Stimulated activated CD8-positive, alpha-beta memory T cell treated with anti-CD3 and anti-CD28 coated beads, Interleukin-4, amount 100 ng/mL, for 1 hour (primary cell): ENCODE results near the gene ASPG.

Experiments
- DNase-seq, 2 donors: peaks; one replicate each; pipeline ENCODE4 v3.0.0-alpha.2; 2020; ENCODE audit warnings: low read depth in 2 of 2, low spot score in 1 of 2

Gene ASPG

DNA sequence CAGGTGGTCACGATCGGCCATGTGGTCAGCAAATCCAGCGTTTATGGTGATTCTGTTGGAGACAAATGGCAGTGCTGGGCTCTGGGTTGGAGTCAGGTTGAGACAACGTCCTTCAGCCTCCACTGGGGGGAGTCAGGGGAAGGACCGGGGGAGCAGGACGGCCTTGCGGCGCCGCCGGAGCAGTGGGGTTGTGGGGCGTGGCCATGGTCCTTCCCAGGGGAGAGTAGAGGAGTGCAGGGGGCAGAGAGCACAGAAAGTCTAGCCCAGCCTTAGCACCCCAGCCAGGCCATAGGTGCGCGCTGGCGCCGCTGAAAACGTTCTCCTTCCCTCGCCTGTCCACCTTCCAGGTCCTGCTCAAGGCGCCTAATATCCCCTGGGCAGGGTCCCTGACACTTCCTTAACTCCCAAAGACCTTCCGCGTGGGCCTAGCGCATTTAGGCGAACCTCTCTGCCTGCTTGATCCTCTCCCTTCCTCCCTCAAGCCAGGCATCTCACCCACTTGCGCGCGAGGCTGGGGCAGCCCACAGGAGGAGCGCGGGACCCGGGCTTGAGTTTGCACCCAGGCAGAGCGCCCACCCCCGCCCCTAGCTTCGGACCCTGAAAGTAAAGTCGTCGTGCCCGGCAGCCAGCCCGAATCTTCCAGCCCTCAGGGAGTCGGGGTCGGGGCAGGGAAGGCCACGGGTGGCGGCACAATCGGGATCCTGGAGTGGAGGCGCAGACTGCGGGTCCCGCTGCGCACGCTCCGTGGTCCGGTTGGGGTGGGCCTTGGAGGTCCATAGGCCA is 49.8 kb downstream of the ASPG start:
- no peak for DNase-seq

DNA sequence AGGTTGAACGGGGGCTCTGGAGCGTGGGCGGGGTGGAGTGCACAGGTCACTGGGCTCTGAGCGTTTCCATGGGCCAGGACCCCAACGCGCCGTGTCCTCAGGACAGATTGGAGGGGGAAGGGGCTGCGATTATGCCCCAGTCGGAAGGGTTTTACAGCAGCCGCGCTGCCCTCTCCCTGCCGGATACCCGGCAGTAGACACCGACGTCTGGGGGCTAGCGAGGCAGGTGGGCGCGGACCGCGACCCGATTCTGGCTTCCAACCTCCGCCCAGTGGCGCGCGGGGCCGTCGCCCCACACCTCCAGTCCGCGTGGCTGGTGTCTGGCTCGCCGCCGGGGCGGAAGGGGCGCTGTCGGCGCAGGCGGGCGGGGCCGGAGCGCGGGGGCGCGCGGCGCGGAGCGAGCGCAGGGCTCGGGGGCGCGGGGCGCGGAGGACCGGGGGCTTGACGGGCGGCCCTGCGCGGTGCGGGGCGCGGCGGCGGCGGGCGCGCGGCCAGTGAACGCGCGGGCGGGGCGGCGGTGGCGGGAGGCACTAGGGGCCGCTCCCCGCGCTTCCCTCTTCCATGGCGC is 50.5 kb downstream of the ASPG start:
- DNase-seq = no peak

- DNase-seq = no peak
These were observed 51.2 kb downstream of the ASPG start for GRCh38 chr14:104136472-104137296.

DNA sequence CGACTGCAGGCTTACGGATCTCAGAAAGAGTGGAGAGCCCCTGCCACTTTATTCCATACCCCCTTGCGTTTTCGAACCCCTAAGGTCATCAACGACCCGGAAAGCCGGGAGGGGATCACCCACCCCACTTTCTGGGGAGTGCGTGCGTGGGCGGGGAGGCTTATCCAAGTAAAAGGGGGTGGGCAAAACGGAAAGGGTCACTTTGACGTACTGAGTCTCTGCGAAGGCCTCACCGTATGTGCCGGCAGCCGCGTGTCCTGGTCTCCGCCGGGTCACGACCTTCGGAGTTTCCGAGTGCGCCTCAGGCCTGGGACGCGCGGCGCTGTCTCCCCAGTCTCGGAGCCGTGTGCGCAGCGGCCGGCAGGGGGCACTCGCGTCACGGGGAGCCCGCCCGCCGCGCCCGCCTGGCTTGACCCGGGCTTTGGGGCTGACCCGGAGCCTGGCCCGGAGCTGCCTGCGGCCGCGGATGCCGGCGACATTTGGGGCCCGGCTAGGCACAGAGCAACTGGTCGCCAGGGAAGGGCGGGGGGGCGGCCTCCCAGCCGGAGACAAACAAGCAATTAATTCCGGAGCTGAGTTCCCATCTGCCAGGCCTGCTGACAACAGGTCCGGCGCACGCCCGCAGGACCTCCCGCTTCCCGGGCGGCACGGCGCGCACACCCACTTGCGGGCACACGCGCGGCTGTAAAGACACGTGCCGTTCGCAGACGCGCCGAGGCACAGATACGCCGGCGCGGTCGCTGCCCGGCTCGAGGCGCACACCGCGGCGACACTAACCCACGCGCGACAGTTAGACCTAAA is 52.0 kb downstream of the ASPG start:
- peak; percentile 5 to 25 for DNase-seq

- DNase-seq = no peak
These were observed 52.7 kb downstream of the ASPG start, which contains the start of gene KIF26A for GRCh38 chr14:104138098-104138717. Gene KIF26A (plus strand): TSS chr14:104138587. CDS start chr14:104138723, 136 bp downstream.

- DNase-seq = no peak
These were observed 53.4 kb downstream of the ASPG start for GRCh38 chr14:104138718-104139459.

DNA sequence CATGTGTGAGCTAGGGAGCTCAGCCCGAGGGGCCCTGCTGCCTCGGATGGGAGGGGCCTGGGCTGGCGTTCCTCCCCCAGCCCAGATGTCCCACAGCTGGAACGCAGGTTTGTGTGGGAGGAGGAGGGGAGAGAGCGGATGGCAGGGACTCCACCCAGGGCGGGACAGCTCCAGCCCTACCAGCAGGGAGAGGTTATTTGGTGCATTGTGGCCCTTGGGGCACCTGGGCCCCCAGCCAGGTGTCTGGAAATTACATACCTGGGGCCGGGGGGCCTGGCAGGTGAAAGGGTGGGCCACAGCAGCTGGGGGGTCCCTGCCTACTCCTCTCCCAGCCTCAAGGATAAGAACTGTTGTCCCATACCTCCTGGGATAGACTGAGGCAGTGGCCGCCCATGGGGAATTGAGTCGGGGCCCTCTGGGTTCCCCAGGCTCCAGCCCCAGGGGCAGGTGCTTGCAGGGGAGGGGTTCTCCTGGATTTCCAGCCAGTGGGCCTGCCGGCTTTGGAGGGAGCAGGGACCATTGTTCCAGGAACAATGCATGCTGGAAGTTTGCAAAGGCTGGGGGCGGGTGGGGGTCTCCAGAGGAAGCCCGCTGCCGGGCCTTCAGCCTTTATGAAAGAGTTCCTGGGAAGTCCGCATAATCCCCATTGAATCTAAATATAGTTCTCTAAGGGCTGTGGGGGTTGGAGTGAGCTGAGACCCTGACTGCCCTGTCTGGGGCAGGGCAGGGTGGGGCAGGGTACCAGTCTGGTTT is 54.1 kb downstream of the ASPG start:
- DNase-seq = no peak

DNA sequence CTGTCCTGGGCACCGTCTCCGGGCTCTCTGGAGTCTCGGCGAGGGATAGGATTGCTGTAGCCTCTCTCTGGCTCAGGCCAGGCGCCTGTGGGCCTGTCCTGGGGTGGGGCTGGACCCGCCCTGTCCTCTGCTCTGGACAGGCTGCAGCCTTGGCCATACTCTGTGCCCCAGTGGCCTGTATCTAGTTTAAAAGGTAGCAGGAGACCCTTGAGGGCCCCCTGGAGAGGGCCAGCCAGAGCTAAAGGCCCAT is 54.6 kb downstream of the ASPG start:
- no peak for DNase-seq

GRCh38 chr14:104140463-104141331 is 55.2 kb downstream of the ASPG start:
- no peak for DNase-seq

DNA sequence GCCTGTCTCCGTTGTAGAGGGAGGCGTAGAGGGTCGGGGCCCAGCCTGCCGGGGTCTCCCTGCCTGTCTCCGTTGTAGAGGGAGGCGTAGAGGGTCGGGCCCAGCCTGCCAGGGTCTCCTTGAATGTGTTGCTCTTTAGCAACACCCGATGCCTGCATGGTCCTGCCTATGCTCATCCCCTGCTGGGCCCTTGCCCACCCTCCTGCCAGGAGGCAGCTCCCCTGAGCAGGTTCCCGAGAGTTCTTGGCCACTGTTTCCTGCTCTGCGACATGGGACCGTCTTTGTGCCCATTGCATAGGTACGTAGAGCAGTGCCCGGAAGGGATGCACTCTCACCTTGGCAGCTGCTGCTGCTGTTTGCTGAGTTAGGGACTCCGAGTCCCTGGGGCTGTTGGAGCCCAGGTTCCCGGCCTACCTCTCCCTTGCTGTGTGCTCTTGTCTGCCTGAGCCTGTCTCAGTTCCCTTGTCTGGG is 56.2 kb downstream of the ASPG start:
- DNase-seq = no peak

DNA sequence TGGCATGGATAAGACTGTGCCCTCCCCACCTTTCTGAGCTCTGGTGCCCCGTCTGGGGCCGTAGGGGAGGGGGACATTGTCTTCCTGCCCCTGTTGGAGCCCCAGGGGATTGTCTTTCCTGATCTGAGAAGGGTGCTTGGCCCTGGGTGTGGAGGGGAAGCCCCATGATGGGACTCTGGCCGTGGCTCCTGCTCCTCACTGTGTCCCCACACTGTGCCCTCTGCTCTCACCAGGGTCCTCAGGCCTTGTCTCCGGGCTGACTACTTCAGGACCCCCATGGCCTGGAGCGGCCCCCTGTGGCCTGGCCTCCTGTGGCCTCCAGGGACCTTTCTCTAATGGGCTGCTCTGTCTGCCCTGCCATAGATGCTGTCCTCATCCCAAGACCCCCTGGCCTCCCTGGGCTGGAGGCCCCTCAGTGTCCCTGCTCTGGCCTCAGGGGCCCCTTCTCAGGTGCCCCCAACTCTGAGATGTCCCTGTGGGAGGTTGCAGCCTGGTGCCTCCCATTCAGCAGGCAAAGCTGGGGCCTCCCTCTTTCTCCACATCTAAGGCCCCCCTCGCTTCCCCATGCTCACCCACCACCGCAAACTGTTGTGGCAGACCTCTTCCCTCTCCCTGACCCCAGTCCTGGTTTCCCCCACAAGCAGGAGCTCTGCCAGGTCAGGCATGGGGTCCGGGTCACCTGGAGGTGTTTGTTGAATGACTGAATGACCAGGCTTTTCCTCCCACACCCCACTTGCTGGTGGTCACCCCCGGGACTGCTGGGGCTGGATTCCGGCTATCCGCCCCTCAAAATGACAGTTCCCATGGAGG is 56.8 kb downstream of the ASPG start:
- no peak for DNase-seq

DNA sequence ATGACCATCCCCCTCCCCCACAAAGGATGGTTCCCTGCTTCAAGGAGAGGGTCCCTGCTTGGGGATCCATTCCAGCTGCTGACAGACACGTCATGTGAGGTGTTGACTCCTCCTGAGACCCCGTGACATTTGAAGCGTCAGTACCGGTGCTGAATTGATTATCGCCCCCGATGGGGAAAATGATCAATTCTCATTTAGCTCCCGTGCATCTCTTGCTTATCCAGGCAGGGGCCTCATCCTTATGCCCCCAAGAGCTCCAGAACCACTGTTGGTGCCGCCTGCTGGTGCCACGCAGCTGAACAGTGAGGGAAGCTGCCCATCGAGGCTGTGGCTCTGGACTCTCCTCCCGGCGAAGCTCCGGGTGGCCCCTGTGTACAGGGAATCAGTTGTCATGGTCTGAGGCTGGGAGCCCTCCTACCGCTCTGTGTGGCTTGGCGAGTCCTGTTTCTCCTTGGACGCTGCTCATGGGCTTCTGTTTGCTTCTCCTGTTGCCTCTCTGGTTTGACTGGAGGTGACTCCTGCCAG is 57.5 kb downstream of the ASPG start:
- DNase-seq = no peak

- DNase-seq = no peak
These were observed 58.3 kb downstream of the ASPG start for GRCh38 chr14:104143521-104144452.

DNA sequence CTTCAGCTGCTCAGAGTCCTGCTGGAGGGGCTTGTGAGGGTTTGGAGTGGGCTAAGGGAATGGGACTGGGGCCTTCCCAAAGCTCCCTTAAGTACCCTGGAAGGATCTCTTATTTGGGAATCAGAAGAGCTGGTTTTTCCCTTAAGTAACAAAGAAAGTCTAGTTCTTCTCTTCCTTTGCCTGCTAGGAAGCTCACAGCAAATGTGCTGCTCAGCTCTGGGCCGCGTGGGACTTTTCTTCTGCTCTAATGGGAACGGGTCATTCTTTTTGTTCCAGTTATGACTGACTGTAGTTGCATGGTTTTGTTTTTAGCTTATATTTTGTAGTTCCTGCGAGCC is 58.9 kb downstream of the ASPG start:
- no peak for DNase-seq

- no peak for DNase-seq
These were observed 59.7 kb downstream of the ASPG start for GRCh38 chr14:104144911-104145825.
